ENCODE data around the gene PRR36.
"Not testable (repeated sequence)": the region's sequence is repeated elsewhere in the genome, so short reads cannot be mapped to it uniquely, and the experiment has no call there.

The PRR36 gene

DNA sequence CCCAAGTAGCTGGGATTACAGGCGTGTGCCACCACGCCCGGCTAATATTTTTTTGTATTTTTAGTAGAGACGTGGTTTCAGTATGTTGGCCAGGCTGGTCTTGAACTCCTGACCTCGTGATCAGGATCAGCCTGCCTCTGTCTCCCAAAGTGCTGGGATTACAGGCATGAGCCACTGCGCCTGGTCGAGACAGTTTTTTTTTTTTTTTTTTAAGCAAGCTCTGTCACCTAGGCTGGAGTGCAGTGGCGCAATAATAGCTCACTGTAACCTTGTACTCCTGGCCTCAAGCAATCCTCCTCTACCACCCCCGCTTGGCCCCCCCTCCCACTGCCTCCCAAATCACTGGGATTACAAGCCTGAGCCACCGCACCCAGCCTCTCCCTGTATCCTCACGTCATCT is 23.1 kb upstream of the PRR36 start:
- DNase-seq: no peak

- no peak for DNase-seq
Measured at GRCh38 chr19:7895565-7895964, 21.4 kb upstream of the PRR36 start.

GRCh38 chr19:7894612-7895309 is 20.6 kb upstream of the PRR36 start:
- DNase-seq: peak; percentile 76

DNA sequence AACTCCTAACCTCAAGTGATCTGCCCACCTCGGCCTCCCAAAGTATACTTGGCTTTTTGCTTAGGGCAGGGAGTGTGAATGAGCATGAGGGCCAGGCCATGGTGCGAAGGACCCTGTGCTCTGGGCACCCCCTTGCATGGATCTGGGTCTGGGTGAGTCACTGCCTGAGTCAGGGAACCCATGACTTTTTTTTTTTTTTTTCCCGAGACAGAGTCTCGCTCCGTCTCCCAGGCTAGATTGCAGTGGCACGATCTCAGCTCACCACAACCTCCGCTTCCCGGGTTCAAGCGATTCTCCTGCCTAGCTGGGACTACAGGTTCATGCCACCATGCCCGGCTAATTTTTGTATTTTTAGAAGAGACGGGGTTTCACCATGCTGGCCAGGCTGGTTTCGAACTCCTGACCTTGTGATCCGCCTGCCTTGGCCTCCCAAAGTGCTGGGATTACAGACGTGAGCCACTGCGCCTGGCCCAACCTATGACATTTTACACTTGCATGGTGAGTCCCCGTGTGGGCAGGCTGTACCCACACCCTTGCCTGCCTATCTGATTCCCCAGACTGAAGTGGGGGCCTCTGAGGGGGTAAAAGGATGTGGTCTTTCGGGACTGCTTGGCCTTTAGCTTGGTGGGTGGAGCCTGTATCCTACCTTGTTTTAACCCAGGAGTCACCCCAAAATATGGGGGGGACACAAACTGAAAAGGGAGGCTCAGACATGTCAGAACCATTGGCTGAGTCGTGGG is 19.3 kb upstream of the PRR36 start:
- DNase-seq: not testable (repeated sequence)

DNA sequence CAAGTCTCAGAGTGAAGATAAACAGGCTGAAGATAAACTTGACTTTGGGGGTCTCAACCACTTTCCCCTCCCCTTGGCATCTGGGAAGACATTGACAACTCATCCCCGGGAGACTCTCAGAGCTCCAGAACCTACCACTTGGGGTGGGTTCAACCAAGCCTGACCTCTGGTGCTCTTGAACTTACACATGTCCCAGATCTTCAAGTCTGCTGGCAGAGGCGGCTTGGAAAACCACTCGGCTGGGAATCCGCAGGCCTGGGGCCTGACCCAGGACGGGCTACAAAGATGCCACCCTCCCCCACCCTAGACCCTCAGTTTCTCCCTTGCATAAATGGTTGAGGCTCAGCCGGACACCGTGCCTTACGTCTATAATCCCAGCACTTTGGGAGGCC is 14.6 kb upstream of the PRR36 start:
- no peak for DNase-seq

DNA sequence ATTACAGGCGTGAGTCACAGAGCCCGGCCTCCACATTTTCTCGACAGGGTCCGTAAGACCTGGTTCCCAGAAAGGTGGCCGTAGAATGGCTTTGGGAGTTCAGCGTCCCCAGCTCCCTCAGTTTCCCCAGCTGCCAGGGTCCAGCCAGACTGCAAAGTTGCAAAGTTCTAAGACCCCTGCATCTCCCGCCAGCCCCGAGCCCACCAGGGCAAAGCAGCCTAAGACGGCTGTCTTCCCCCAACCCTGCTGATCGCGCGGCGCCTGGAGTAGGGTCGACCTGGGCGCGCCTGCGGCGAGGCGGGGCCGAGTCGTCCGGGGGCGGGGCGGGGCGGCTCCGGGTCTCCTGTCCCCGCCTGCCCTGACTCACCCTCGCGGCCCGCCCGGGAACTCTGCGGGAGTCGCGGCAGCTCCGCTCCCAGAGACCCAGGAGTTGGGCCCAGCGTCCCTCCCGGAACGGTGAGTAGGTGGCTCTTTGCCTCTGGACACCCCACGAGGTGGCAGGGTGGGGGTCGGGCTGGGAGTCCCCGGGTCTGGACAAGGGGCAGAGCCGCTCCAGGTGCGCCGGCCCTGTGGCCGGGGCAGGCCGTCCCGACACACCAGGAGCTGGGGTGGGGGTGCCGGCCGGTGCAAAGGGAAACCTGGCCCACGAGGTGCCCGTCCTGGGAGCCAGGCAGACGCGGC is 14.1 kb upstream of the PRR36 start, which contains the start of gene LRRC8E:
TSS of gene LRRC8E (plus strand) at position 366 of the 681 bp plus-strand sequence. CDS start 7,094 bp downstream, outside the sequence.
- no peak for DNase-seq

DNA sequence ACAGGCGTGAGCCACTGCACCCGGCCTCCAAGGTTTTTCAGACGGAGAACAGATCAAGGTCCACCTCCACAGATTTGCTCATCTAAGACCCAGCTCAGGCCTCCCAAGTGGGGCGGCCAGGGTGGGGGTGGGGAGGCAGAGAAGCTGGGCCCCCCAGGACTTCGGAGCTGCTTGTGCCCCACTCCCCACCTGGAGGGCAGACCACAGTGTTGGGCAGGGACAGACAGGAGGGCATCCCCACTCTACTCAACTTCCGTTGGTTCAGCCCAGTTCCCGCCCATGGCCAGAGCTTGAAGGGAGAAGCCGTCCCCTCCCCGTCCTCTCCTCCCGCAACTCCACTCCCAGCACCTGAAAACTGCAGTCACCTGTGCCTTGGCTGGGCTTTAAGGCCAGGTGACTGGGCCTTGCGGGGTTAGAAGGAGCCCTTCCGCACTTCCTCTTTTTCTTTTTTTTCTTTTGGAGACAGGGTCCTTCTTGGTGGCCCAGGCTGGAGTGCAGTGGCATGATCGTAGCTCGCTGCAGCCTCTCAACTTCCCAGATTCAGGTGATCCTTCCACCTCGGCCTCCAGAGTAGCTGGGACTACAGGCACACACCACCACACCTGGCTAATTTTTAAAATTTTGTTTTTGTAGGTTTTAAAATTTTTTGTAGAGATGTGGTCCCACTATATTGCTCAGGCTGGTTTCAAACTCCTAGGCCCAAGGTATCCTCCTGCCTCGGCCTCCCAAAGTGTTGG is 13.4 kb upstream of the PRR36 start:
- peak; percentile 74 for DNase-seq

DNA sequence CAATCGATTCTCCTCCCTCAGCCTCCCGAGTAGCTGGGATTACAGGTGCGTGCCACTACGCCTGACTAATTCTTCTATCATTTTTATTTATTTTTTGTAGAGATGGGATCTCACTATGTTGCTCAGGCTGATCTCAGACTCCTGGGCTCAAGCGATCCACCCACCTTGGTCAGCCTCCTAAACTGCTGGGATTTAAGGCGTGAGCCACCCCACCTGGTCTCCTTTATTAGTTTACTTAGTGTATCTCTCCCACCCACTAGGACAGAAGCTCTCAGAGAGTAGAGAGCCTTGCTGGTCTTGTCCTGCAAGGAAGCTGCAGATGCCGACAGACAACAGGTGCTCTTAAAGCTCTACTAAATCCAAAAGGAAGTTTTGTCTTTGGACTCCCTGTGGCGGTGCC is 11.6 kb upstream of the PRR36 start:
- no peak for DNase-seq

GRCh38 chr19:7883796-7884570 is 9.8 kb upstream of the PRR36 start:
- DNase-seq: peak; percentile 7

- peak; percentile 1 for DNase-seq
Measured at GRCh38 chr19:7883105-7883504, 8.9 kb upstream of the PRR36 start.

- DNase-seq: no peak
Measured at GRCh38 chr19:7881910-7882309, 7.7 kb upstream of the PRR36 start.

GRCh38 chr19:7879836-7880235 is 5.6 kb upstream of the PRR36 start:
- no peak for DNase-seq

- peak; percentile 47 for DNase-seq
Measured at GRCh38 chr19:7879111-7879807, 5.1 kb upstream of the PRR36 start.

- no peak for DNase-seq
Measured at GRCh38 chr19:7877249-7877836, 3.2 kb upstream of the PRR36 start.

DNA sequence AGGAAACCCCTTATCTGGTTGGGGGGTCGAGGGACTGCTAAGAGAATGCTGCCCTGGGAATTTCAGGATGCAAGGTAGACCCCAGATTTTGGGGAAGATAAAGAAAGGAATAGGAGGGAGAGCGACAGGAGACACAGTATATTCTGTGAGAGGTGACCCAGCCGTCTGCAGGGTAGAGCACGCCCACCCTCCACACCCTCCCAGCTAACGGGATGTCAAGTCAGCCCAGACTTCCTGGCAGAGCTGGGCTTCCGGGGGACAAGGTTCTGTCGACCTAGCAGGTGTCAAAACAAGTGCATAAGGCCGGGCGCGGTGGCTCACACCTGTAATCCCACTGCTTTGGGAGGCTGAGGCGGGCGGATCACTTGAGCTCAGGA is 695 bp upstream of the PRR36 start:
- DNase-seq: no peak

DNA sequence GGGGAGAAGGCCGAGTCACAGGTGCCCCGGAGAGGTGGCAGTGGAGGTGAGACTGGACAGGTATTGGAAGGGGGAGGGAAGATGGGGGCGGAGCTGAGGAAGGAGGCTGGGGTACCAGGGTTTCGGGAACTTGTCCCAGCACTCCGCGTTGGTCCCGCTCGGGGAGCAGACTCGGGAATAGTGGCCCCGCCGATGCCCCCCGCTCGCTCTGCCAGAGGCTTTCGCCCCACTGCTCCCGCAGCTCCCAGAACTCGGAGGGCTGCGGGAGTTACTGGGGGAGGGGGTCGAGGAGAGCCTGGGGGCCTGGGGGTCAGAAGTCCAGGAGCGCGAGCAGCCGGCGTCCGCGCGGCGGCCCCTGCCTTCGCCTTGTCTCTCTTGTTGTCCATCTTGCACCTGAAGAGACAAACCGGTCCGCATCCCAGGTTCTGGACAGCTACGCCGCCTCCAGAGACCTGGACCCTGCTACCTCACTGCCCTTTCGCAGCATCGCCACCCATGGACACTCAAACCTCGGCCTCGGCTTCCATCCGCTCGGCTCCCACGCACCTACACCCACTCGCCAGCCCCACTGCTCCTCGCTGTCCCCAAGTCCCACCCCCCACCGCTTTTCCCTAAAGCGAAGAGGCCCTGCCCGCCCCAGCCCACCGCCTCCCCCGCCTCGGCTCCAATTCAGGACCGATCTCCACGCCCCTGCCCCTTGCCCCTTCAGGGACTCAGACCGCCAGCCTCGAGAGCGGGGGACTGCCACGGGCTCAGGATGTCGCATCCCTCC is 700 bp downstream of the PRR36 start:
- DNase-seq: no peak

DNA sequence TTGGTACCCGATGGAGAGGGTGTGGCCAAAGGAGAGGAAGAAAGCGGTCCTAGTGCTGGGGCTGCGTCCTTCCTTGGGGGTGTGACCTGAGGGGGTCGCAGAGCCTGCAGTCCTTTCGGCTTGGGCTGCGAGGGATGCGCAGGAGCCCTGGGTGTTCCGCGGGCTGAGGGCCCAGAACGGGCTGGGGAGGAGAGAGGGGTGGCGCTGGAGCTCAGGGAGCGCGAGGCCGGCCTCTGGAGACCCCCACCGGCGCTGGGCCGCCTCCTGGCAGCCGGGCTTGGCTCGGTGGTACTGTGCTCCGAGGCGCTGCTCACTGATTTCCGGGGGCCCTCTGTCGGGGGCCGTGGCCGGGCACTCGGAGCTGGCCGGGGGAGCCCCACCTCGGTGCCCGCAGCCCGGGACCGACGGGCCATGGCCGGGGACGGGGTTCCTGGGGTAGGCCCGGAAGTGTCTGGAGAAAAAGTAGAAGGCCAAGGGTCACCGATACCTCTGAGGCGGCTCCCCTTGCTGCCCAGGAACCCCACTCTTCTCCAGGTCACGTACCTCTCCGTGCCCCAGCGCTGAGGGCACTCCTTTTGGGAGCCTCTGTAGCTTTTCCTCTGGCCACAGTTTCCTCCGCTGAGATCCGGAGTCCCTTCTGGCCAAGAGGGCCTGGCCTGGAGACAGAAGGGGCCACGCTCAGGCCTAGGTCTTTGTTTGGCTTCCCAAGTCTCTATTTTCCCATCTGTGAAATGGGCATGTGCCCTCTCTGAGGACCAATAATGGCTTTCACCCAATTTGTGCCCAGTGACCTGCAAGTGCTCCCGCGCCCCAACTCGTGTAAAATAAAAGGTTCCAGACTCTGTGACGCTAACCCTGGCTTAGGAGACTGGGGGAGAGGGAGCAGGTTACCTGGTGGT is 1.6 kb downstream of the PRR36 start:
- no peak for DNase-seq

DNA sequence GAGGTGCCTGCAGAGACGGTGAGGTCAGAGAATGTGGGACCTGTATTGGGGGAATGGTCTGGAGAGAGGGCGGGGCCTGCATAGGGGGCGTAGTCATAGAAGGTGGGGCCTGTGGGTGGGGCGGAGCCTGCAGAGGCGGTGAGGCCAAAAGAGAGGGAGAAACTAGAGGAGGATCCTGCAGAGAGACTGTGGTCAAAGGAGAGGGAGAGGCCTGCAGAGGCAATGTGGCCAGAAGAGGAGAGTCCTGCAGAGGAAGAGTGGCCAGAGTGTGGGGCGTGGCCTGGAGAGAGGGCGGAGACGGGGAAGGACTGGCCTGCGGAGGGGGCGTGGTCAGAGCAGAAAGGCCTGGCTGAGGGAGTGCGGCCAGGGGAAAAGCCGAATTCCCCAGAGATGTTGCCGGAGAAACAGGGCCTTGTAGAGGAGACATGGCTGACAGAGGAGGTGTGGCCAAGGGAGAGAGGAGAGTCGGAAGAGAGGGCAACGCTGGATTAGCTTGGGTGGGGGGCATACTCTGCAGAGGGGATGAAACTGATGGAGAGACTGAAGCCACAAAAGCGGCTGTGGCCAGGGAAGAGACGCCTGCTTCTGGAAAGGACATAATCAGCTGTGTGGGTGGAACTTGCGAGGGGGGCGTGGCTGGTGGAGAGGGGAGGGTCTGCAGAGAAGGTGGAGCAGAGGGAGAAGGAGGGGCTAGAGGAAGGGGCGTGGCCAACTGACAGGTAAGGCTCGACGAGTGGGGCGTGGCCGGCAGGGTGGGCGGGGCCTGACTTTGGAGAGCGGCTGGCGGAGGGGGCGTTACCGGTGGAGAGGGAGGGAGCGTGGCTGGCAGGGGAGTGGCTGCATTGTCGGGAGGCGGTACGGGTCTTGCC is 2.5 kb downstream of the PRR36 start:
- DNase-seq: peak; percentile 96
